ENCODE measurements around the gene PLSCR5. TPM values are rescaled to one million over a fixed set of nuclear protein-coding genes. Genes with fewer than 3 reads are reported as not detected.

PLSCR5 gene
- total RNA-seq, 1 donor, result not detected

- H3K4me3 ChIP-seq (ENCODE audit: low read depth, low read length), result no peak overlapping the region
- TF ChIP-seq, protein P1, sequence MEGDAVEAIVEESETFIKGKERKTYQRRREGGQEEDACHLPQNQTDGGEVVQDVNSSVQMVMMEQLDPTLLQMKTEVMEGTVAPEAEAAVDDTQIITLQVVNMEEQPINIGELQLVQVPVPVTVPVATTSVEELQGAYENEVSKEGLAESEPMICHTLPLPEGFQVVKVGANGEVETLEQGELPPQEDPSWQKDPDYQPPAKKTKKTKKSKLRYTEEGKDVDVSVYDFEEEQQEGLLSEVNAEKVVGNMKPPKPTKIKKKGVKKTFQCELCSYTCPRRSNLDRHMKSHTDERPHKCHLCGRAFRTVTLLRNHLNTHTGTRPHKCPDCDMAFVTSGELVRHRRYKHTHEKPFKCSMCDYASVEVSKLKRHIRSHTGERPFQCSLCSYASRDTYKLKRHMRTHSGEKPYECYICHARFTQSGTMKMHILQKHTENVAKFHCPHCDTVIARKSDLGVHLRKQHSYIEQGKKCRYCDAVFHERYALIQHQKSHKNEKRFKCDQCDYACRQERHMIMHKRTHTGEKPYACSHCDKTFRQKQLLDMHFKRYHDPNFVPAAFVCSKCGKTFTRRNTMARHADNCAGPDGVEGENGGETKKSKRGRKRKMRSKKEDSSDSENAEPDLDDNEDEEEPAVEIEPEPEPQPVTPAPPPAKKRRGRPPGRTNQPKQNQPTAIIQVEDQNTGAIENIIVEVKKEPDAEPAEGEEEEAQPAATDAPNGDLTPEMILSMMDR (IDR thresholded peaks at IDR 0.05; ENCODE audit: insufficient read depth, low read depth, low read length), result peak; percentile 45
- DNase-seq (ENCODE audit: low read depth), result no peak
Measured at GRCh38 chr3:146638718-146639117, 33.6 kb upstream of the PLSCR5 start.

- H3K4me3 ChIP-seq (ENCODE audit: low read depth, low read length), result no peak overlapping the region
- TF ChIP-seq, protein P1 (IDR thresholded peaks at IDR 0.05; ENCODE audit: insufficient read depth, low read depth, low read length), result no peak
- DNase-seq (ENCODE audit: low read depth), result no peak
Measured at GRCh38 chr3:146637871-146638270, 32.7 kb upstream of the PLSCR5 start.

DNA sequence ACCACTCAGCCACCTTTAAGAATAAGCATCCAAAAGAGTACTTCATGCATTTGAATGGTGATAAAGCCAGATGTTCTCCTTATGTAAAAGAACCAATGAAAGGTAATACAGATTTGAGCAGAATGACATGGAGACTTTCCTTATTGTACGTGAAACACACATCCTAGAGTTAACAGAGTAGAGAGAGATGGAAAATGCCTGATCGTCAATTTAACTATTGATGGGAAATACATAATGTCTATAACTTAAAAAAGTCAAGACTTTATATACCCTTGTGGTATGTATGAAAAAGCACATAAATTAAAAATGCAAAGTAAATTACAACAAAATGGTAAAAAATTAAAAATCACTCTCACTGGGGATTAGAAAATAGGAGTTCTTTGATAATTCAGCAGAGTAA lies 31.7 kb upstream of the PLSCR5 start:
- TF ChIP-seq, protein P1 (IDR thresholded peaks at IDR 0.05; ENCODE audit: insufficient read depth, low read depth, low read length), result no peak
- no peak for DNase-seq (ENCODE audit: low read depth)
- H3K4me3 ChIP-seq (ENCODE audit: low read depth, low read length), result no peak overlapping the region

DNA sequence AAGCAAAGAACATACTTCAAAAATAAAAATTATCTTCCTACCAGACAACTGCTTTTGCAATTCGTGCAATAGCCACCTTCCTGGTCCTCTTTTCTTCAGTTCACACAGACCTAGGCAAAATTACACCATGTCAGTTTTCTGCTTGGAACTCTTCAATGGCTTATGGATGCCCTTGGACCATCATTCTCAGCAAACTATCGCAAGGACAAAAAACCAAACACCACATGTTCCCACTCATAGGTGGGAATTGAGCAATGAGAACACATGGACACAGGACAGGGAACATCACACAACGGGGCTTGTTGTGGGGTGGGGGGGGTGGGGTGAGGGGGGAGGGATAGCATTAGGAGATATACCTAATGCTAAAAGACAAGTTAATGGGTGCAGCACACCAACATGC lies 29.2 kb upstream of the PLSCR5 start:
- DNase-seq (ENCODE audit: low read depth), result no peak
- no peak overlapping the region for H3K4me3 ChIP-seq (ENCODE audit: low read depth, low read length)
- TF ChIP-seq, protein P1 (IDR thresholded peaks at IDR 0.05; ENCODE audit: insufficient read depth, low read depth, low read length), result no peak

GRCh38 chr3:146628671-146629070 lies 23.5 kb upstream of the PLSCR5 start:
- no peak overlapping the region for H3K4me3 ChIP-seq (ENCODE audit: low read depth, low read length)
- DNase-seq (ENCODE audit: low read depth), result no peak
- TF ChIP-seq, protein P1 (IDR thresholded peaks at IDR 0.05; ENCODE audit: insufficient read depth, low read depth, low read length), result no peak

GRCh38 chr3:146626403-146627122 lies 21.4 kb upstream of the PLSCR5 start:
- no peak overlapping the region for H3K4me3 ChIP-seq (ENCODE audit: low read depth, low read length)
- DNase-seq (ENCODE audit: low read depth), result no peak
- TF ChIP-seq, protein P1 (IDR thresholded peaks at IDR 0.05; ENCODE audit: insufficient read depth, low read depth, low read length), result no peak
